ENCODE results near the gene CERK.

The CERK gene

DNA sequence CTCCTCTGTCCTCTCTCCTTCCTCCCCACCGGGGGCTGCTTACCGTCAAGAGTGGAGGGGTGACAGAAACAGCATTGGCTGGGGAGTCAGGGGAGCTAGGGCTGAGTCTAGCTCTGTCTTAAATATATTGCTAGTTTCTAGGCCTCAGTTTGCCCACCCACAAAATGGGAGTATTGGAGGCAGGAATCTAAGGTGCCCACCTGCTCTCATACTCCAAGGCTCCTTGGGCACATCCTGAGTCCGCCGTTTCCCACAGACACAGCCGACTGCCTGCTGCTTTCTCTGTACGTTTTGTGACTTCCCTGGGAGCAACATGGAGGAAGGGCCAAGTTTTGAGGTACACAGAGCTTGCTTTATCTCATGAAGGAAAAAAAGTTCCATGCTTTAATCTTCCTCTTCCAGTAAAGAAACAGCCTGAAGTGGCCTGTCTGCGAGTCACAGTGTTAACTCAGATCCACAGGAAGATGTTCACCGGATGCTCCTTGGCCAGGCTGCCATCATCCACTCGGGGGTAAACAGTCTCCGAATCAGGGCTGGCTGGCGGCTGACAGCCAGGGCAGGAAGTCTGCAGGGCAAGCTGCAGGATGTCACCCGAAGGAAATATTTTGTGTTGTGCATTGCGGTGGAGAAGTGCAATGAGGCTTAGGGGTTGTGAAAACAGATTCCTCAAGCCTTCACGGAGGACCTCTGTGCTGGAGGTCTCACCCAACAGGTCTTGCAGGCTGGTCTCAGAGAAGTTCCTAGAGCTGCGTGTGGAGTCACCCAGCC is 11.0 kb upstream of the CERK start:
- no peak for DNase-seq (ENCODE audit: extremely low read depth, low read depth)
- TF ChIP-seq, protein P1, sequence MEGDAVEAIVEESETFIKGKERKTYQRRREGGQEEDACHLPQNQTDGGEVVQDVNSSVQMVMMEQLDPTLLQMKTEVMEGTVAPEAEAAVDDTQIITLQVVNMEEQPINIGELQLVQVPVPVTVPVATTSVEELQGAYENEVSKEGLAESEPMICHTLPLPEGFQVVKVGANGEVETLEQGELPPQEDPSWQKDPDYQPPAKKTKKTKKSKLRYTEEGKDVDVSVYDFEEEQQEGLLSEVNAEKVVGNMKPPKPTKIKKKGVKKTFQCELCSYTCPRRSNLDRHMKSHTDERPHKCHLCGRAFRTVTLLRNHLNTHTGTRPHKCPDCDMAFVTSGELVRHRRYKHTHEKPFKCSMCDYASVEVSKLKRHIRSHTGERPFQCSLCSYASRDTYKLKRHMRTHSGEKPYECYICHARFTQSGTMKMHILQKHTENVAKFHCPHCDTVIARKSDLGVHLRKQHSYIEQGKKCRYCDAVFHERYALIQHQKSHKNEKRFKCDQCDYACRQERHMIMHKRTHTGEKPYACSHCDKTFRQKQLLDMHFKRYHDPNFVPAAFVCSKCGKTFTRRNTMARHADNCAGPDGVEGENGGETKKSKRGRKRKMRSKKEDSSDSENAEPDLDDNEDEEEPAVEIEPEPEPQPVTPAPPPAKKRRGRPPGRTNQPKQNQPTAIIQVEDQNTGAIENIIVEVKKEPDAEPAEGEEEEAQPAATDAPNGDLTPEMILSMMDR (IDR thresholded peaks at IDR 0.05; ENCODE audit: low read depth, low read length), result no peak

DNA sequence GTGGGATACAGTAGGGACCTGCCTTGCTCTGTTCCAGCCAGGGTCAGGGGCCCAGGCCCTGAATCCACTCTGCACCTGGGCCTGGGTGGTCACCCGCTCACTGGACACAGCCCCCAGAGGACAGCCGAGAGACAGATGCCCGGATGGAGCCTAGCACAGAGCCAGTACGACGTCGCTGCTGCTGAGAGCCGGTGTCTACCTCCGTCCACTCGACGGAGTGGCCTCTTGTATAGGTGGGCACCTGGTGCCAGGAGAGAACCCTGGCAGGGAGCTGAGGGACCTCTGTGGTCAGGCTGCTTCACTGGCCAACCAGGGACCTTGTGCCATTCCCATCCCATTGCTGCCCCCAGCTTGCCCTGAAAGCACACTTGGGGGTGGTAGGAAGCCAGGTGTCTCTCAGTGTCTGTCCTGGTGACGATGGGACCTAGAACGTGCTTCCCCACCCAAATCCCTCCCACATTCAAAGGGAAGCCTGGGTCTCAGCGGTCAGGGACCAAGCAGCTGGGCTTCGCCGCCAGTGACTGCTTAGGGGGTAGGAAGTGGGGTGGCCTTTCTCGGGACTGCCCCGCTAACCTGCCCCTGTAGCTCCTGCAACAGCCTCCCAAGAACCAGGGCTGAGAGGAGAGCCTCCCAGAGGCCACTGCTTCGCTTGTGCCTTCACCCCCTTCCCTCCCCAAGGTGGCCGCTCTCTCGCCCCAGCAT is 10.3 kb upstream of the CERK start:
- DNase-seq (ENCODE audit: extremely low read depth, low read depth), result no peak
- TF ChIP-seq, protein P1 (IDR thresholded peaks at IDR 0.05; ENCODE audit: low read depth, low read length), result no peak

DNA sequence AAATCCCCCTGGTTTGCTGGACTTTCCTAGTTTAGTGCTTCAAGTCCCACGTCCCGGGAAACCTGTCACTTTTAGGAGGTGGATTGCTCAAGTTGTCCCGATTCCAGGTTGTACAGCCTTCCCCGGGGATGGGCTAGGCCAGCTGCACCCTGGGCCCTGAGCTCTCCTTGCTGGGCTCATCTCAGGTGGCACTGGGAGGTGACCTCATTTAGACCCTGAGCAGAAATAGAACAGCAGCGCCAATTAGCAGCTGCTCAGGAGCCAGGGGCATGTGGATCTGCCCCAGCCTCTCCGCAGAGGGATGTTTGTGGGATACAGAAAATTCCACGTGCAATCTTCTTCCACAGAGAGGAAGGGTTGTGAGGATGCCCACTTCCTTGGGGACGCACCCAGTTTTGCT is 9.6 kb upstream of the CERK start:
- no peak for DNase-seq (ENCODE audit: extremely low read depth, low read depth)
- TF ChIP-seq, protein P1 (IDR thresholded peaks at IDR 0.05; ENCODE audit: low read depth, low read length), result no peak

DNA sequence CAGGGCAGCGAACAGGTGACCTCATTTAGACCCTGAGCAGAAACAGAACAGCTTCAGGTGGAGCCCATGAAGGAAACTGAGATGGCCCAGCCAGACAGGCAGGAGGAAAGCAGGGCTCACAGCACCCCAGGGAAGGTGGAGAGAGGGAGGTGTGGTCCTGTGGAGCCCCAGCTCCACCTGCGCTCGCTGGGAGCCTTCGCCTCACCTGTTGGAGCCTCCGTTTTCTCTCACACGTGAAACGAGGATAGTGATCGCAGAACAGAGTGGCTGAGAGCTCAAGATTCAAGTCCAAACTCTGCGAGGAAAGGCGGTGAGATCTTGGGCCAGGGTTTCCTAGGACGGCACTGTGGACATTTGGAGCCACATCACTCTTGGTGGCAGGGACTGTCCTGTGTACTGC is 8.6 kb upstream of the CERK start:
- no peak for DNase-seq (ENCODE audit: extremely low read depth, low read depth)
- TF ChIP-seq, protein P1 (IDR thresholded peaks at IDR 0.05; ENCODE audit: low read depth, low read length), result no peak

DNA sequence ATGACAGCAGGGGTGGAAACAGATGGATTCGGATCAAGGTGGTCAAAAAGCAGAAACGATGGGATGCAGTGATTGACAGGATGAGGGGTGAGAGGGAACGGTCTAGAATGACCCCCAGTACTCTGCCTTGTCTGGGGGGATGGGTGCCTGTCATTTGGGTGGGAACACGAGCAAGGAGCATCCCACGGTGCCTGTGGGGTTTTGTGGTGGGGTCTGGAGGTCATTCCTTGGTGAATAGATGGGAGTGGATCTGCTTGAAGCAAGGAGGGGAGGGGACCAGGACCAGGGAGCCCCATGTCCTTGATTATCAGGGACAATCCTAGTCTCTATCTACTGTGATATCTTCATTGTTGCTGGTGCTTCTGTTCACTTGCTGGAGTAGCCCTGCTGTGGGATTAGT is 8.1 kb upstream of the CERK start:
- TF ChIP-seq, protein P1 (IDR thresholded peaks at IDR 0.05; ENCODE audit: low read depth, low read length), result no peak

DNA sequence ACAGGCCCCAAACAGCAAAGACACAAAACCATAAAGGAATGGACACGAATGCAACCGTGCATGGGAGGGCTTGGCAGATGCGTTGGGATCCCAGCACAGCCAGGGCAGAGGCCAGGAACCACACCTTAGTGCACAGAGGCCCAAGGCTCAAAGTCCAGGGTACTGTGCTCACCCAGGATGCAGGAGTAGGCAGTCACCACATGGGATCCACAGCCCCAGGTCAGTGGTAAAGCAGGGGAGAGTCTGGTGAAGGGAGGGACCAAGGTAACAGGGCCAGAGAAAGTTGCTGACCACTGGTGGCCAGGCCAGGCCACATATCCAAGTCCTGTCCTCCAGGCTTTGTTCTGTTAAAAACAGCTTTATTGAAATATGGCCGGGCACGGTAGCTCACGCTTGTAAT is 6.5 kb upstream of the CERK start:
- TF ChIP-seq, protein P1 (IDR thresholded peaks at IDR 0.05; ENCODE audit: low read depth, low read length), result no peak
- no peak for DNase-seq (ENCODE audit: extremely low read depth, low read depth)

More for the DNA sequence above, 8.1 kb upstream of the CERK start:
- no peak for DNase-seq (ENCODE audit: extremely low read depth, low read depth)

DNA sequence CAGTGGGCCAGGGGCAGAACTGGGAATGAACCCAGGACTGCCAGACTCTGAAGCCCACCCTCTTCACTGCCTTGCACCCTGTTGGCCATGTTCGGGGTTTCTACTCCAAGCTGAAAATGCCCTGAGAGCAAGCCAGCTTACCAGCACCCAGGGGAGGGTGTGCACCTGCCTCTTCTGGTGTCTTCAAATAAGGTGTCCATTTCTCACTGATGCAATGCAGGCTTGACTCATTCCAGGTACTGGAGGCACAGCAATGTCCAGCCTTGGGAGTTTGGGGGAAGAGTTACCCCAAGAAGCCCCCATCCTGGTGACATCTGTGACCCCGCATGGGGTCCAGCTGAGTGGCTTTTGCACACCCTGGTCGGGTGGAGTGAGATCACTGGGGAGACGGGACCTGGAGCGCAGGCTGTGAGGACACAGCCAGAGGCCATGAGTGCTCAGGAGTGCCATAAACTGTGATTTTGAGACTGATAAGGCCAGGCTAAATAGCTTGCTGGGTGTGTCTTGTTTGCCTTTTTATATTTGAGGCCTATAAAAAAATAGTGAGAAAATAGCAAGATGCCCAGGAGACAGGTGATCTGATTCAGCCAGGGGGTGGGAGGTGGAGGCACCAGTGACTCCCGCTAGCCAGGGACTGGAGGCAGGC is 4.6 kb upstream of the CERK start:
- TF ChIP-seq, protein P1 (IDR thresholded peaks at IDR 0.05; ENCODE audit: low read depth, low read length), result no peak
- no peak for DNase-seq (ENCODE audit: extremely low read depth, low read depth)

Data from AG09319 (cell line).